Measurements from ENCODE around the gene BABAM1. TPM values are rescaled to one million over a fixed set of nuclear protein-coding genes. Genes with fewer than 3 reads are reported as not detected.

BABAM1 gene
- total RNA-seq, 3 donors from 2014 or later, result 124 to 130 (median 128) TPM

DNA sequence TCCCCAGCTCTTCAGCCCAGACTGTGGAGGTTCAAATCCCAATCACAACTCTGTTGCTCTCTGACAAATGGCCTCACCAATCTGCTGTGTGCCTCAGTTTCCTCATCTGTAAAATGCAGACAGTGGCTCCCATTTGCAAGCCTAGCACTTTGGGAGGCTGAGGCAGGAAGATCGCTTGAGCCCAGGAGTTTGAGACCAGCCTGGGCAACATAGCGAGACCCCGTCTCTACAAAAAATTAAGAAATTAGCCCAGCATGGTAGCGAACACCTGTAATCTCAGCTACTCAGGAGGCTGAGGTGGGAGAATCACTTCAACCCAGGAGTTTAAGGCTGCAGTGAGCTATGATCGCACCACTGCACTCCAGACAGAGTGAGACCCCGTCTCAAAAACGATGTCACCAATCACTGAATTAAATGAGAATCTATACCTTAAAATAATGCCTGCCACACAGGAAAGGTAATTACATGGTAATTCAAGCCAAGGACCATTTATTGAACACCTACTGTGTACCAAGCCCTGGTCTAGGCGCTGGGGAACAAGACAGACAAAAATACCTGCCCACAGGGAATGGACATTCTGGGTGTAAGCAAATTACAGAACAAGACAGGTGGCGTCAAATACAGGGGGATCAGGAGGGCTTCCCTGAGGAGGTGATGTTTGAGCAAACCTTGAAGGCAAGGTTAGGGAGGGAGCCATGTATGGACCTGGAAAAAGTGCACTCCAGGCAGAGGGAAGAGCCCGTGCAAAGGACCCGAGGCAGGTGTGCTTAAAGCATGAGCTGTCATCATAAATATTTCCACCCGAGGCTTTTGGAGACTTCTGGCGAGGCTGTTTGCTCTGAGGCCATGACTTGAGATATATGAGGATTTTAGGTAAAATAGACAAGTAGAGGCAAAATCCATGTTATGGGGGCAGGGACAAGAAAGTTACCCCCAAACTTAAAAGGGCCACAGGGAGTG is 29.2 kb upstream of the BABAM1 start:
- Mint-ChIP-seq H3K9me3 (no peaks in the 10 kb centered on the region), H3K36me3 (ENCODE audit: insufficient read depth) (no peaks in the 10 kb centered on the region), H3K4me3 (peak overlapping the region; percentile 42), H3K4me1 (ENCODE audit: low read depth) (peaks cover 12% of the 10 kb centered on the region), H3K27me3 (ENCODE audit: low read depth) (no peaks in the 10 kb centered on the region)
- no peak for DNase-seq
- ATAC-seq, result no peak

DNA sequence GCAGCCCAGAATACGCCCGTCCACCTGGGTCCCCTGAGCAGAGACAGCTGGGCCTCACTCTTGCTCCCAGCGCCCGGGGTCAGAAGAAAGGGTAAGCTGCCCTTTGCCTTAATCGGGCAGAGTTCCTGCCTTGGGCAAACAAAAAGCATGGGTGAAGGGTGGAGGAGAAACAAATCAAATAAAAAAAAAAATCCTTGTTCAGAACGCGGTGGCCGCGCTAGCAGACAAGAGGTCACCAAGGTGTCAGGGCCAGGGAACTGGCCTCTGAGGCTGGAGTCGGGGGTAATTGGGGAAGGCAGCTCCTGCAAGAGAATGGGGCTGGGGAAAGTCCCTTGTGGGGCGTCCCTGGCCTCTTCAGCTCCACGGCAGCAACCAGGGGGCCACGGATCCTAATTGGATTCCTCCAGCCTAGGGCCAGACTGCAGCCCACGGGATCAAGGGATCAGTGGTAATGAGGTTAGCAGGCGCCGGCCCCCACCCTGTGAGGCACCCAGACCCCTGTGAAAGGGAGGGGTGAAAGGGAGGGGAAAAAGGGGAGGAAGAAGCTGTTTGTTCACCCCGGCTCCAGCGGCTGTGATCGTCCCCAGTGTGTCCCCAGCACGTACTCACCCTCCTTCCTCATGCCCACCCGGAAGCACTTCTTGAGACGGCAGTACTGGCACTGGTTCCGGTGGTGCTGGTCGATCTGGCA is 27.0 kb upstream of the BABAM1 start:
- H3K4me3 Mint-ChIP-seq, result no peak overlapping the region
- H3K36me3 Mint-ChIP-seq (ENCODE audit: insufficient read depth), result no peaks in the 10 kb centered on the region
- H3K4me1 Mint-ChIP-seq (ENCODE audit: low read depth), result no peaks in the 10 kb centered on the region

DNA sequence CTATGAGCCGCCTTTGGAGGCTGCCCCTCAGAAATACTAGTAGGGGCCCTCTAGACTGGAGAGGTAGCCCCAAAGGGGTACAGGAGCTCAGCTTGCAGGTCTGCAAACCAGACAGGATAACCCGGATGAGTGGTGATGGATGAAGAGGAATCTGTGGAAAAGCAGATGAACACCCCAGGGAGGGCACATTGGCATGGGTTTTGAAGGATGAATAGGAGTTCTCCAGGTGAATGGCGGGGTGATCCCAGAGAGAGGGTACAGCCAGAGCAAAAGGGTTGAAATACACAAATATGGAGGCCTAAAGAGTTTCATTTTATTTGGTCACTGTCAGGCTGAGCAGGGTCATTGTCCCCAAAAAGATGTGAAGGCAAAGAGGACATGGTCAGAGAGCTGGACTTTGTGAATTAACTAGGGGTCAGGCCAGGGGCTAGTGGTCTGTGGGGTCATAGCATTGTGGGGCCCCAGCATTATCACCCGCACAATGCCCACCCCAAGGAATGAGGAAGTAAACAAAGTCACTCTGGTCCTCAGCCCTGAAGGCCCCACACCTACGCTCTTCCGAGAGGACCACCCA is 26.3 kb upstream of the BABAM1 start:
- Mint-ChIP-seq H3K9me3 (no peaks in the 10 kb centered on the region), H3K4me3 (no peak overlapping the region), H3K27me3 (ENCODE audit: low read depth) (no peaks in the 10 kb centered on the region), H3K4me1 (ENCODE audit: low read depth) (no peaks in the 10 kb centered on the region), H3K36me3 (ENCODE audit: insufficient read depth) (no peaks in the 10 kb centered on the region)
- no peak for ATAC-seq
- no peak for DNase-seq

More for the DNA sequence above, 27.0 kb upstream of the BABAM1 start:
- no peaks in the 10 kb centered on the region for H3K9me3 Mint-ChIP-seq
- no peak for DNase-seq
- no peaks in the 10 kb centered on the region for H3K27me3 Mint-ChIP-seq (ENCODE audit: low read depth)
- ATAC-seq, result no peak

DNA sequence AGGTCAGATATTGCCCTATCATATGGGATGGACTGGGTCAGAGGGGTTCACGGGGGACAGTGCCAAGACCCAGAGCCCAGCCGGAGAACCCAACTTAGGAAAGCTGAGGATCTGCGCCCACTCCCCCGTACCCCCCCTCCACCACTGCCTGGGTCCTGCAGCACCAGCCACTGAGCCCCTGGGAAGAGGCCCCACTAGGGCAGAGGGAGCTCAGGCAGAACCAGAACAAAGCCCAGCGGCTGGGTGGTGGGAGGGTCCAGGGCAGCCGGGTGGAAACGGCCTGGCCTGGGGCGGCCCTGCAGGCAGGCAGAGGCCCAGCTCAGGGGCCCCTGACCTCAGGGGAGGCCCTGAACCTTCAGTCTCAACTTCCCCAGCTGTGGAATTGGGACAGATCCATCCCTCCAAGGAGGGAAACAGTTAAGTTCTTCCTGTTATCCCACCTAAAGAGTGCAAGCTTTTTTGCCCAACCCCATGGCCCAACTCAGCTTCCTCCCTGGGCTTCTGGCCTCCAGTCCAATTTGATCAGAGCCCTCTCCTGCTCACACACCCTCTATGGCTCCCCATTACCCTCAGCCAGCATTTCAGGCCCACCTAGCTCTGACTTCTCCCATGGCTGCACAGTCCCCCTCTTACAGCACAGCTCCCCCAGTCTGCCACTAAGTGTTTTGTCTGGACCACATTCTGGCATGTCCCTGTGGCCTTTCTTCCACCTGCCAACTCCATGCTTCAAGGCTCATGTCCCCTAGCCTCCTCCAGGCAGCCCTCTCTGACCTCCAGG is 24.6 kb upstream of the BABAM1 start:
- no peaks in the 10 kb centered on the region for H3K9me3 Mint-ChIP-seq
- H3K27me3 Mint-ChIP-seq (ENCODE audit: low read depth), result no peaks in the 10 kb centered on the region
- ATAC-seq (no peak), DNase-seq (no peak)
- H3K36me3 Mint-ChIP-seq (ENCODE audit: insufficient read depth), result no peaks in the 10 kb centered on the region
- no peak overlapping the region for H3K4me3 Mint-ChIP-seq
- H3K4me1 Mint-ChIP-seq (ENCODE audit: low read depth), result peaks cover 5% of the 10 kb centered on the region

GRCh38 chr19:17243211-17243829 is 23.9 kb upstream of the BABAM1 start:
- no peaks in the 10 kb centered on the region for H3K36me3 Mint-ChIP-seq (ENCODE audit: insufficient read depth)
- H3K4me3 Mint-ChIP-seq, result peak overlapping the region; percentile 70
- ATAC-seq, result no peak
- no peak for DNase-seq
- H3K9me3 Mint-ChIP-seq, result no peaks in the 10 kb centered on the region
- H3K4me1 Mint-ChIP-seq (ENCODE audit: low read depth), result peaks cover 5% of the 10 kb centered on the region
- peaks cover 3% of the 10 kb centered on the region for H3K27me3 Mint-ChIP-seq (ENCODE audit: low read depth)

- peak overlapping the region; percentile 70 for H3K4me3 Mint-ChIP-seq
- peaks cover 5% of the 10 kb centered on the region for H3K4me1 Mint-ChIP-seq (ENCODE audit: low read depth)
- H3K36me3 Mint-ChIP-seq (ENCODE audit: insufficient read depth), result no peaks in the 10 kb centered on the region
- peaks cover 3% of the 10 kb centered on the region for H3K27me3 Mint-ChIP-seq (ENCODE audit: low read depth)
- no peak for DNase-seq
- no peak for ATAC-seq
- no peaks in the 10 kb centered on the region for H3K9me3 Mint-ChIP-seq
Measured at GRCh38 chr19:17243830-17244617, 23.2 kb upstream of the BABAM1 start.

DNA sequence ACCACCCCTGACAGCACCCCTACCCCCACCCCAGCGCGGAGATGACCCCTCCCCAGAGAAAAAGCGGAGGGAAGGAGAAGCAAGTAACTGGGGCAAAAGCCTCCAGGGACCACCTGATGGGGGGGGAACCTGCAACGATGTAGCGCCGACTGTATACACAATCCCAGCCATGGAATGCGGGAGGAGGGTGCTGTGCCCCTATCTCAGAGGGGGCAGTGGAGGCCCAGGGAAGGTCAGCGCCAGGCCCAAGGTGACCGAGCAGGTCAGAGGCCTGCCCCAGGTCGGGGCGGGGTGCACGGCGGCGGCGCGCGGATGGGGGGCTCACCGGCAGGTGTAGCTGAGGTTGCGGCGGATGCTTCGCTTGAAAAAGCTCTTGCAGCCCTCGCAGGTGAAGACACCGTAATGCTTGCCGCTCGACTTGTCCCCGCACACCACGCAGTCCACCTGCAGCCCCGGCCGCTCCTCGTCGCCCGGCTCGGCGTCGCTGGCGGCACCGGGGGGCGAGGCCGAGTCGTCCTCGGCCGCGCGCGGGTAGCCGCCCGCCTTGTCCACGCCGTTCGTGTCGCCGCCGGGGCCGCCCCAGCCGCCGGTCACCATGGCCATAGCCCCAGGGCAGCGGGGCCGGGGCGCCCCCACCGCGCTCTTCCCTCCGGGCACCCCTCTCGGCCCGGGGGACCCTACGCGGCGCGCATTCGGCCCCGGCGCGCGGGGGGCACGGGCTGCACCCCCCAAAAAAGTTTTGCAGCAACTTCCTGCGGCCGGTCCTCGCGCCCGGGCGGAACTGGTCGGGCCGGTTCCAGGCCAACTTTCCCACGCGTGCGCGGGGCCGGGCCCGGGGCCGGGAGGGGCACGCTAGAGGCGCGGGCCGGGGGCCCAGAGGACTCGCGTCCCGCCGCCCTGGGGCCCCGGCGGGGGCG is 22.4 kb upstream of the BABAM1 start:
- Mint-ChIP-seq H3K36me3 (ENCODE audit: insufficient read depth) (no peaks in the 10 kb centered on the region), H3K4me1 (ENCODE audit: low read depth) (peaks cover 5% of the 10 kb centered on the region), H3K4me3 (peak overlapping the region; percentile 70), H3K9me3 (no peaks in the 10 kb centered on the region), H3K27me3 (ENCODE audit: low read depth) (peaks cover 3% of the 10 kb centered on the region)
- no peak for DNase-seq
- peak; percentile 32 for ATAC-seq

DNA sequence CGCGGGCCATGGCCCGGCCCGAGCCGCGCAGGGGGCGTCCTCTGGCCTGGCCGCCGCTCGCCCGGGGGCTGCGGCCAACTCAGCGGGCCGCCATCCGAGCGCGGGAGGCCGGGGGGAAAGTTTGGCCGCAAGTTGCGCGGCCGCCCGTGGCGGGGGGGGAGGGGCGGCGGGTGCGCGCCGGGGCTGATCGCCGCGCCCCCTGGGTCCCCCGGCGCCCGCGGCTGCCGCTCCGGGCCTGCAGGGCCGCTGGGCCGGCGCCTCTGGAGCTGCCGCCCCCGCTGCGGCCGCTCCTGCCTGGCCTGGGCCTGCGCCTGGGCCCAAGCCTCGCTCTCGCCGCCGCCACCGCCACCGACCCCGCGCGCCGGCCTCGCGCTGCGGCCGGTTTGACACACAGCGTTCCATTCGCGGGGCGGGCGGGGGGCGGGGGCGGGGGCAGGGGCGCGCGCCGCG is 21.7 kb upstream of the BABAM1 start, which contains the start of gene NR2F6:
TSS of gene NR2F6 (minus strand) at position 385 of the 450 bp plus-strand sequence. CDS start 699 bp downstream, outside the sequence.
- Mint-ChIP-seq H3K27me3 (ENCODE audit: low read depth) (peaks cover 3% of the 10 kb centered on the region), H3K4me1 (ENCODE audit: low read depth) (peaks cover 5% of the 10 kb centered on the region), H3K4me3 (peak within 1 kb of the TSS; percentile 84), H3K36me3 (ENCODE audit: insufficient read depth) (no peaks in the 10 kb centered on the region), H3K9me3 (no peaks in the 10 kb centered on the region)
- no peak for DNase-seq
- no peak for ATAC-seq

DNA sequence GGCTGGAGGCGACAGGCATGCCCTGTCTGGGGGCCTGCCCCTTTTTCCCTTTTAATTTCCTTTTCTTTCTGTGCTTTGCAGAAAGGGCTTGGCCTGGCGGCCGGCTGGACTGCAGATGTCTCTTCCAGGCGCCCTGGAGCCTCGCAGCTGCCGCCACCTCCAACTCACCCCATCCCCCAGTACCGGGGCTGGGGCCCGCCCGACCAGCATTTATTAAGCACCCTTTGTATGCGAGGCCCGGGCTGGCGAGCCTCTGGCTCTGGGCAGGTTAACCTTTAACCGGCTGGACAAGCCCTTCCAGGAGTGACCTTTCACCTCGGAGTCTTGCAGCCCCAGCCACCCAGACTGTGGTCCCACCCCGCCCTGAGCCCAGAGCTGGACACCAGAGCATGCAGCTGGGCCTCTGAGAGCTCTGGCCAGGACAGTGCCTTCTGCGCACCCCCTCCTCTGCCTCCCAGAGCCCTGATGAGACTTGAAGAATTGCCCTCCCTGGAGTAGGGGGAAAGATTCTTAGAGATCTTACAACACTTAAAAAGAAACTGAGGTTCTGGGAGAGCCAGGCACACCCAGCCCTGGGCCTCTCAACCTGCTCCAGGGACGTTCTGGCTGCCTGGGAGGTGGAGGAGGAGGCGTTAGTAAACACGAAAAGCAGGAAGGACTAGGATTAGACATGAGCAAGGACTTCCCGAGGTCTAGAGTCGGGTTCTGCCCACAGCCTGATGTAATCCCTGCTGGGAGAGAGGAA is 20.4 kb upstream of the BABAM1 start:
- Mint-ChIP-seq H3K4me1 (ENCODE audit: low read depth) (peaks cover 5% of the 10 kb centered on the region), H3K27me3 (ENCODE audit: low read depth) (peaks cover 3% of the 10 kb centered on the region), H3K36me3 (ENCODE audit: insufficient read depth) (no peaks in the 10 kb centered on the region), H3K9me3 (no peaks in the 10 kb centered on the region), H3K4me3 (peak overlapping the region; percentile 84)
- DNase-seq, result no peak
- no peak for ATAC-seq

DNA sequence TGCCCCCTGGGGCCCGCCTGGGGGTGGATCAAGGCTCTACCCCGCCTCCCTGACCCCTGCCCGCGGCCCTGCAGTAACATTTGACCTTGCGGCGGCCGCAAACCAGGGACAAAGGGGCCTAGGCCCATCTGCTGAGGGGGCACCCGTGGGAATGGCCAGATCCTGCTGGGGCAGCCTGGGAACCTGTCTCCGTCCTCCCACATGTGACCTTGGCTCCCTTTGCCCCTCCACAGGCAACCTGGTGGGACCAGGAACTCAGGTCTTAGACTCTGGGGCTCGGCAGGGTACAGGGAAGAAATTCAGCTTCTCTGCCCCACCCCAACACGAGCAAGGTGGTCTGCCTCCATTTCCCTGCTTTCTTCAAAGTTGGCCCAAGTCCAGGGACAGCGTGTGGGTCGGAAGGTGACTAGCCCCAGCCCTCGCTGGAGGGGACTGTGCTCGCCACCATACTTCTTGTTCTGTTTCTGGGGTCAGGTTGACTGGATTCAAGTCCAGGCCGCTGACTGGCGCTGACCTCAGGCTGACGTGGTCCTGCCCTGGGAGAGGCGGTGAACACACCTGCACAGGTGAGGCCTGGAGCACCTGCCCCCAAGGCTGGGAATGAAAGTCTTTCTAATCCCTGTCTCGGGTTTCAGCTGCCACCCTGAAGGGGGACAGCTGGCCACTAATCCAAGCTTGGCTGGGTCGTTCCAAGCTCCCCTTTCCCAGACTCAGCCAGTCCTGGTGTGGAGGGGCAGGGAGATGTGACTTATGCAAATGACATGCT is 19.0 kb upstream of the BABAM1 start:
- DNase-seq (no peak), ATAC-seq (no peak)
- H3K9me3 Mint-ChIP-seq, result no peaks in the 10 kb centered on the region
- H3K4me3 Mint-ChIP-seq, result peak overlapping the region; percentile 31
- no peaks in the 10 kb centered on the region for H3K36me3 Mint-ChIP-seq (ENCODE audit: insufficient read depth)
- H3K4me1 Mint-ChIP-seq (ENCODE audit: low read depth), result peaks cover 5% of the 10 kb centered on the region
- peaks cover 3% of the 10 kb centered on the region for H3K27me3 Mint-ChIP-seq (ENCODE audit: low read depth)

DNA sequence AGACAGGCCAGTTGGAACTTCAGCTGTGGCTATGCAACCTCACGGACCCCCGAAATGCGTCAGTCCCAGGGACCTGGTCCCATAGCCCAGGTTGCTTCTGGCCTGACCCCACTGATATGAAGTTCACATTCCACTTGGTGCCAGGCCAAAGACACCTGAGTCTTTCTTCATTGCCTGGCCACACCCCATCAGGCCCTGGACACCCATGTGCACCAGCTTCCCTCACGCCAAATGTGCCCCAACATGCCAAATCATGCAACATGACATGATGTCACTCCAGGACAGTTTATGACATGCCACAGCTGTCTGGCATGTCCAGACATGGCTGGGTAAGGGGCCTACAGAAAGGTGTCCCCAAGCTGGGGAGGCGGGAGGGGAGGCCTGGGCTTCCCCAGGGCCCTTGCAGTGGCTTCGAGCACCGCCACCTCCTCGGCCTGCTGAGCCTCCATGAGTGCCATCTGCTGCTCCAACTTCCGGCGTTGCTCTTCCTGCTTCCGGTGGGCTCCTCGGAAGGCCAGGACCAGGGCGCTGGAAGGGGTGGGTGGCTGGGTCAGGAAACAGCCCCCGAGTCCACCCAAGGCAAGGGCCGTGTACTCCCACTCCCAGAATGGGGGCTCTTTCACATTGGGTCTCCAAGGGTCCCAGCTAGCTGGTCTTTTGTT is 17.2 kb upstream of the BABAM1 start:
- H3K4me3 Mint-ChIP-seq, result no peak overlapping the region
- no peak for ATAC-seq
- DNase-seq, result no peak
- no peaks in the 10 kb centered on the region for H3K36me3 Mint-ChIP-seq (ENCODE audit: insufficient read depth)
- H3K27me3 Mint-ChIP-seq (ENCODE audit: low read depth), result peaks cover 3% of the 10 kb centered on the region
- H3K4me1 Mint-ChIP-seq (ENCODE audit: low read depth), result peaks cover 5% of the 10 kb centered on the region
- no peaks in the 10 kb centered on the region for H3K9me3 Mint-ChIP-seq

All from activated T-cell treated with anti-CD3 and anti-CD28 coated beads, Interleukin-2, amount 50 U/mL, for 4 hours (primary cell).